ENCODE data around the gene ARRDC5. TPM values are rescaled to one million over a fixed set of nuclear protein-coding genes. Genes with fewer than 3 reads are reported as not detected.
"Not testable (repeated sequence)": the region's sequence is repeated elsewhere in the genome, so short reads cannot be mapped to it uniquely, and the experiment has no call there.

The ARRDC5 gene
- total and polyA plus RNA-seq, 2 donors (not counting 3 experiments of a cell fraction or from before 2014, with no cell fraction given) = 0.04 TPM; not detected in 1

DNA sequence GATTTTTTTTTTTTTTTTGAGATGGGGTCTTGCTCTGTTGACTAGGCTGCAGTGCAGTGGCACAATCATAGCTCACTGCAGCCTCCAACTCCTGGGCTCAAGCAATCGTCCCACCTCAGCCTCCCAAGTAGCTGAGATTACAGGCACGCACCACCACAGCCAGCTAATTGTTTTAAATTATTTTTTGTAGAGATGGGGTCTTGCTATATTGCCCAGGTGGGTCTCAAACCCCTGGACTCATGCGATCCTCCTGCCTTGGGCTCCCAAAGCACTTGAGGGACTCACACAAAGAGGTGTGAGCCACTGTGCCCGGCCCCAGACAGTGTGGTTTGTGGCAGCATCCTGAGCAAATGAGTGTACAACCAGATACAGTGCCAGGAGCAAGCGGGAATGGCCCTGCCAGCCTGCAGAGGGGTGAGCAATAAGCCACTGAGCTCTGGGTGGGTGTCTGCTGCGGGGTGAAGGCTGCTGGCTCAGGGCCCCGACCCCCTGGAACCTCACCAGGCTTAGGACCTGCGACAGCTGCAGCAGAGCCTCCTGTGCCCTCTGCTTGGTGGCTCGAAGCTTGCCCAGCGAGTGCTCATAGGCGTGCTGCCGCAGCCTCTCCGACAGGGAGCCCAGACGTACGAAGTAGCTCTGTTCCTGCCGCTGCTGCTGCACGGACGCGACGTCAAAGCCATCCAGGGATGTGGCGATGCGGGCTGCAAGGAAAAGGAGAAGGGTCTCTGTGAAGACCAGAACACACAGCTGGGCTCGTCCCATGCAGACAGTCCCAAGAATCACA, 55.3 kb downstream of the ARRDC5 start:
- Histone ChIP-seq H3K27ac (ENCODE audit: insufficient read depth, low read depth, low read length) (no peak overlapping the region), H3K9me3 (replicated peaks; ENCODE audit: control insufficient read depth, insufficient read depth, low read length) (no peaks in the 10 kb centered on the region), H3K9me1 (replicated peaks; ENCODE audit: control insufficient read depth, extremely low read depth, insufficient read depth, low read length) (no peaks in the 10 kb centered on the region), H3K4me2 (ENCODE audit: insufficient read depth, low read length) (no peak overlapping the region), H4K20me1 (replicated peaks; ENCODE audit: control insufficient read depth, extremely low read depth, insufficient read depth, low read length) (no peaks in the 10 kb centered on the region), H3K4me3 (replicated peaks in 1 of 3; ENCODE audit: insufficient read depth in 1 of 3, low read depth in 1 of 3, low read length in 3 of 3) (no peak overlapping the region), H3K4me1 (ENCODE audit: control insufficient read depth, extremely low read depth, insufficient read depth, low read length) (no peaks in the 10 kb centered on the region), H2AFZ (ENCODE audit: low read depth, low read length) (no peak overlapping the region), H3K79me2 (ENCODE audit: control insufficient read depth, insufficient read depth, low read length) (no peaks in the 10 kb centered on the region), H3K27me3 (ENCODE audit: control insufficient read depth in 2 of 2, insufficient read depth in 2 of 2, low read length in 2 of 2) (no peaks in the 10 kb centered on the region), H3K9ac (replicated peaks; ENCODE audit: extremely low read depth, insufficient read depth, low read length) (no peak overlapping the region), H3K36me3 (ENCODE audit: control insufficient read depth in 2 of 2, extremely low read depth in 1 of 2, insufficient read depth in 2 of 2, low read length in 2 of 2) (peaks cover 8 to 24% of the 10 kb centered on the region in 2 experiments)
- POLR2A ChIA-PET = no interaction called here
- DNase-seq (ENCODE audit: low read depth, low spot score) (no peak), FAIRE-seq (no peak)
- CTCF ChIA-PET = interaction anchor here (7.0 kb wide), 1 partner anchor 37 kb away, joined by 59 read pairs; no protein-coding TSS in a partner anchor
- intact Hi-C loops (cut with micrococcal nuclease) (no loop called here), dilution Hi-C loops (cut with MboI; ENCODE audit: extremely low pct_ligation_motif_present, low sequenced_read_pairs) (no loop called here)
- TF ChIP-seq MYC (IDR thresholded peaks at IDR 0.05; ENCODE audit: low read depth, low read length) (no peak), POLR2A (IDR thresholded peaks at IDR 0.05; ENCODE audit: low read depth, low read length) (no peak), GATA2 (IDR thresholded peaks at IDR 0.05; ENCODE audit: insufficient read depth, insufficient read length, low read depth, low read length) (no peak), POLR2AphosphoS5 (IDR thresholded peaks at IDR 0.05; ENCODE audit: insufficient read depth, low read depth, low read length) (no peak), JUN (IDR thresholded peaks at IDR 0.05; ENCODE audit: borderline replicate concordance, insufficient read depth, insufficient read length, low read depth) (no peak), EZH2 (IDR thresholded peaks at IDR 0.05; ENCODE audit: borderline replicate concordance, low read depth, low read length, severe bottlenecking) (no peak), FOS (IDR thresholded peaks at IDR 0.05; ENCODE audit: borderline replicate concordance, insufficient read depth, low read length) (no peak)
- TF ChIP-seq, protein P1, sequence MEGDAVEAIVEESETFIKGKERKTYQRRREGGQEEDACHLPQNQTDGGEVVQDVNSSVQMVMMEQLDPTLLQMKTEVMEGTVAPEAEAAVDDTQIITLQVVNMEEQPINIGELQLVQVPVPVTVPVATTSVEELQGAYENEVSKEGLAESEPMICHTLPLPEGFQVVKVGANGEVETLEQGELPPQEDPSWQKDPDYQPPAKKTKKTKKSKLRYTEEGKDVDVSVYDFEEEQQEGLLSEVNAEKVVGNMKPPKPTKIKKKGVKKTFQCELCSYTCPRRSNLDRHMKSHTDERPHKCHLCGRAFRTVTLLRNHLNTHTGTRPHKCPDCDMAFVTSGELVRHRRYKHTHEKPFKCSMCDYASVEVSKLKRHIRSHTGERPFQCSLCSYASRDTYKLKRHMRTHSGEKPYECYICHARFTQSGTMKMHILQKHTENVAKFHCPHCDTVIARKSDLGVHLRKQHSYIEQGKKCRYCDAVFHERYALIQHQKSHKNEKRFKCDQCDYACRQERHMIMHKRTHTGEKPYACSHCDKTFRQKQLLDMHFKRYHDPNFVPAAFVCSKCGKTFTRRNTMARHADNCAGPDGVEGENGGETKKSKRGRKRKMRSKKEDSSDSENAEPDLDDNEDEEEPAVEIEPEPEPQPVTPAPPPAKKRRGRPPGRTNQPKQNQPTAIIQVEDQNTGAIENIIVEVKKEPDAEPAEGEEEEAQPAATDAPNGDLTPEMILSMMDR (IDR thresholded peaks at IDR 0.05; ENCODE audit: extremely low read depth in 1 of 2, insufficient read depth in 1 of 2, low read depth in 1 of 2, low read length in 2 of 2) = no peak
- TF ChIP-seq, protein P2, sequence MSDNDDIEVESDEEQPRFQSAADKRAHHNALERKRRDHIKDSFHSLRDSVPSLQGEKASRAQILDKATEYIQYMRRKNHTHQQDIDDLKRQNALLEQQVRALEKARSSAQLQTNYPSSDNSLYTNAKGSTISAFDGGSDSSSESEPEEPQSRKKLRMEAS (IDR thresholded peaks at IDR 0.05; ENCODE audit: insufficient read depth, insufficient read length) = no peak
- BruUV-seq (replicated peaks) = no TSS peak

DNA sequence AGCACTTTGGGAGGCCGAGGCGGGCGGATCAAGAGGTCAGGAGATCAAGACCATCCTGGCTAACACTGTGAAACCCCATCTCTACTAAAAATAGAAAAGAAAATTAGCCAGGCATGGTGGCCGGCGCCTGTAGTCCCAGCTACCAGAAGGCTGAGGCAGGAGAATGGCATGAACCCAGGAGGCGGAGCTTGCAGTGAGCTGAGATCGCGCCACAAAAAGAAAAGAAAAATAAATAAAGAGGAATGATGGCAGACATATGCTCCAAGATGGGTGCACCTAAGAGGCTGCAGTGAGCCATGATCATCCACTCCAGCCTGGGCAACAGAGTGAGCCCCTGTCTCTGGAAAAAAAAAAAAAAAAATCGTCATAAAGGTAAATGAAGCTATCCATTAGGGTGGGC, 56.7 kb downstream of the ARRDC5 start:
- H3K4me2 ChIP-seq (ENCODE audit: insufficient read depth, low read length); intact Hi-C loops (cut with micrococcal nuclease); H3K4me1 ChIP-seq (ENCODE audit: control insufficient read depth, extremely low read depth, insufficient read depth, low read length); H2AFZ ChIP-seq (ENCODE audit: low read depth, low read length); H3K27me3 ChIP-seq (ENCODE audit: control insufficient read depth in 2 of 2, insufficient read depth in 2 of 2, low read length in 2 of 2); H3K79me2 ChIP-seq (ENCODE audit: control insufficient read depth, insufficient read depth, low read length); H3K9me3 ChIP-seq (replicated peaks; ENCODE audit: control insufficient read depth, insufficient read depth, low read length); dilution Hi-C loops (cut with MboI; ENCODE audit: extremely low pct_ligation_motif_present, low sequenced_read_pairs); BruUV-seq (replicated peaks); H4K20me1 ChIP-seq (replicated peaks; ENCODE audit: control insufficient read depth, extremely low read depth, insufficient read depth, low read length); DNase-seq (ENCODE audit: low read depth, low spot score); H3K9me1 ChIP-seq (replicated peaks; ENCODE audit: control insufficient read depth, extremely low read depth, insufficient read depth, low read length); H3K27ac ChIP-seq (ENCODE audit: insufficient read depth, low read depth, low read length); H3K9ac ChIP-seq (replicated peaks; ENCODE audit: extremely low read depth, insufficient read depth, low read length); FAIRE-seq; H3K4me3 ChIP-seq (replicated peaks in 1 of 3; ENCODE audit: insufficient read depth in 1 of 3, low read depth in 1 of 3, low read length in 3 of 3): not testable (repeated sequence)
- H3K36me3 ChIP-seq (ENCODE audit: control insufficient read depth in 2 of 2, extremely low read depth in 1 of 2, insufficient read depth in 2 of 2, low read length in 2 of 2) = peaks cover 8 to 27% of the 10 kb centered on the region in 2 experiments
- ChIA-PET CTCF (interaction anchor here (0.7 to 7.0 kb wide), 4 partner anchors 27 to 427 kb away, joined by 3 to 59 read pairs (median 4); no protein-coding TSS in a partner anchor), POLR2A (interaction anchor here (0.6 to 0.7 kb wide), 2 partner anchors 25 to 103 kb away, joined by 3 read pairs; no protein-coding TSS in a partner anchor)
